Stimulated activated CD8-positive, alpha-beta memory T cell treated with anti-CD3 and anti-CD28 coated beads, Interleukin-15, amount 100 ng/mL, for 48 hours (primary cell): Measurements from ENCODE around the gene CACNG5.
"Not testable (repeated sequence)": the region's sequence is repeated elsewhere in the genome, so short reads cannot be mapped to it uniquely, and the experiment has no call there.

ENCODE experiments used
- DNase-seq, 2 donors: peaks; one replicate each; pipeline ENCODE4 v3.0.0-alpha.2; 2020; ENCODE audit warnings: low read depth in 2 of 2

Gene CACNG5

DNA sequence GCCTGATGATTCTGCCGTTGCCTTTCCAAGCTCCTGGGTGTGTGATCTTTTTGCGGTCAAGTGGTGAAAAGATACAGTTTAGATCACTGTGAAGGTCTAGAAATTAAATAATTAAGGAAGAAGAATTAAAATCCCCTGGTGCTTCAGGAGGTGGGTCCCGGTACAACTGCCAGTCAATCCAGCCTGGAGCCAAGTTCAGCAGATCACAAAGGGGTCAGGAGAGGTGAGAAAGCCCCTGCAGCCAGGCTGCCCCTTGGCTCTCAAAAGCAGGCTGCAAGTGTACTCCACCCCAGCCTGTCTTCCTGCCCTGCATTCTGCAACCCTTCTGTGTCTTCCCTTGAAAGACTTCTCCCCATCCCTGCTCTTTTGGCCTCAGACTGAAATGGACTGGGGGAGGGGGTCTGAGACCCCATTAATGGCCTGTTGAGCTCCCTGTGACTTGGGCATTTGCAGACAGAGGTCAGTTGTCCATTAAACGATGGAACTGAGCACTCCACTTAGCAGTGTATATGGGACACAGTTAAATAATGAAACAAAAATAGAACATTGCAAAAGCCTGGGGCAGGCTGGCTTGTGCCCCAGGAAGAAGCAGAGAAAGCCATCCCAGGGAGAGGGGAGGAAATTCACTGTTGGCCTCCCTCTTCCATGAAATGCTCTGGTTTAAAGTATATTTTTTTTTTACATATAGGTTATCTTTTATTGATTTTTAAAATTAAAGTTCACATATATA lies 15.1 kb downstream of the CACNG5 start:
- no peak for DNase-seq

DNA sequence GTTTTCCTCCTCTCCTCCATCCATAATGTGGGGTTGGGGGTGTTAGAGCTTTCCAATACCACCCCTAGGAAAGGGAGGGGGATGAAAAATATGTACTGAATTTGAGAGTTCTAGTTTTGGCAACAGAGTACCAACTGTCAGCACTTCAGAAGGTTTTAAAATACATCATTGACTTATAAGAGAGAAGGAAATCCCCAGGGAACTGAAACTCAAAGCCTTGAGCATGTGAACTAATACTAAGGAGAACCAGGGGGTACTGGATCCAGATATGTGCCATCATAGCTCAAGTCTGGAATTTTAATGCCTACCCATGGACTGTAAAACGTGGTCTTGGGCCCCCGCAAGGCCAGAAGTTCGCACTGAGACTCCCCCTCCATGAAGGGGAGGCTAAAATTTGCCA lies 15.8 kb downstream of the CACNG5 start:
- DNase-seq = no peak

DNA sequence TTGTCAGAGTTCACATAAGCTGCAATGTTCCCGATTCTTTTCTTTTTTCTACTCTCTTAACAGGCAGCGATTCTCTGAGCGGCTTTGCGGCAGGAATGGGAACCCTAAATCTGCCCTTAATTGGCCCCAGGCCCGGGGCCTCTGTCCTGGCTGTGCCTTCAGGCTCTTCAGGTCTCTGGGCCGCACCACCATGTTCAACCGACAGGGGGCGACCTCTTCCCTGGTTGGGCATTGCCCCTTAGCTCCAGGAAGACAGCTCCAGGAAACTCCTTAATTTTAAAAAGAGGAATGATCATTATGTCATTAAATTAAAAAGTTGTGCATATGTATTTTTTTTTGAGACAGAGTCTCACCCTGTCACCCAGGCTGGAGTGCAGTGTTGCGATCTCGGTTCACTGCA lies 20.3 kb downstream of the CACNG5 start:
- no peak for DNase-seq

DNA sequence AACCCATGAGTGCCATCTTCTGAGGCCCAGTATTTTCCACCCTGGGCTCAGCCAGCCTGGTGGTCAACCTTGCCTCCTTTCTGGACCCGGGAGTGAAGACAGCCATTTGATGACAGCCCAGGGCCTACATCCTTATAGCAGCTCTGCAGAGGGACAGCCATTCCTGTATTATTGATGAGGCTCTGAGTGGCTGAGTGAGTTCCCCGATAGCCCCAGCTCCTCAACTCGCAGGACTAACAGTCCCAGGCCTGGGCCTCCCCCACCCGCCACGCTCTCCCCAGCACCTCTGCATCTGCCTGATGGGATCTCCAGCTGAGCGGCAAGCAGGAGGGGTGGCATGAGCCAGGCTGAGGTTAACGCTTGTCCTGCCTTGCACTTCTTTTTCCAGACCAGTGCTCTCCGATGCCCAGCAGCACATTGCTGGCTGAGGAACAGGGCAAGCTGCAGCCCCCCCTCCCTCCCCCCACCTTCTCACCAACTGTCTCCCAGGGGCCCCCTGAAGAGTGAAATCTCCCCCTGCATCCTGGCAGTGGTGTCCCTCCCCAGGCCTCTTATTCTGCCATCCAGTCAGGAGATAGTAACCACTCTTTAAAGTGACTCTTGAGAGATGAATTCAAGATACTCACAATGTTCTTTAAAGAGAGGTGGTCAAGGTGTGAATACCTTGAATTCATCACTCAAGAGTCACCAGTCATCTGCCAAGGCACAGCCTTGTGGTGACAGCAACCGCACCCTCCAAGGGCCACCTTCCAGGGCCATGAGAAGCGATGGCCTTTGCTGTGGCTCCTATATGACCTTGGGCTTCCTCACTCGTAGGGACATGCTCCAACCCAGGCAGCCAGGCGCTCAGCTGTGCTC lies 23.5 kb downstream of the CACNG5 start:
- DNase-seq = no peak

DNA sequence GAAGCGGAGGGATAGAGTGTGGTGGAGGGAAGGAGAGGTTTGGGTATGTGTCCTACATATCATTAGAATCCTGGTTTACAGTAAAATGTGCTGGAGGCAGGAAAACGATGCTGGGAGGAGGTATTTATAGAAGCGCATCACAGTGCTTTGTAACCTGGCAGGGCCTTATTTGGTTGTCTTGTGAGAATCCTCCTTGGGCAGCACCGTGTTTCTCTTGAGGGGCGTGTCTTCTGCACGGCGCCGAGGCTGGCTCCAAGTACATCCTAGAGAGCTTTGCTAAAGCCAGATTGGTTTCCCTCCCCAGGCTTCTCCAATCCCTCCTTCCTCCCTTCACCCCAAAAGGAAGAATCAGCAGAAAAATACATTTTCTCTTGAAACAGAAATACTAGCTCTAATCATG lies 24.4 kb downstream of the CACNG5 start:
- DNase-seq = no peak

DNA sequence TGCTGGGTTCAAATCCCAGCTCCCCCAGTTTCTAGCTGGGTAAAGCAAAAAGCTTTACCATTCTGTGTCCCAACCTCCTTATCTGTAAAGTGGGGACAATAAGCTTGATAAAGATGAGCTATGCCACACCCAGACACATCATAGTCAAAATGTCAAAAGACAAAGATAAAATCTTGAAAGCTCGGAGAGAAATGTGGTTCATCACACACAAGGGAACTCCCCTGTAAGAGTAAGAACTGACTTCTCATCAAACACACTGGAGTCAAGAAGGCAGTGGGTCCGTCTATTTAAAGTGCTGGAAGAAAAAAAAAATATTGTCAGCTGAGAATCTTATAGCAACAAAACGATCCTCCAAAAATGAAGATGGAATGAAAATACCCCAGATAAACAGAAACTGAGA lies 25.3 kb downstream of the CACNG5 start:
- no peak for DNase-seq

DNA sequence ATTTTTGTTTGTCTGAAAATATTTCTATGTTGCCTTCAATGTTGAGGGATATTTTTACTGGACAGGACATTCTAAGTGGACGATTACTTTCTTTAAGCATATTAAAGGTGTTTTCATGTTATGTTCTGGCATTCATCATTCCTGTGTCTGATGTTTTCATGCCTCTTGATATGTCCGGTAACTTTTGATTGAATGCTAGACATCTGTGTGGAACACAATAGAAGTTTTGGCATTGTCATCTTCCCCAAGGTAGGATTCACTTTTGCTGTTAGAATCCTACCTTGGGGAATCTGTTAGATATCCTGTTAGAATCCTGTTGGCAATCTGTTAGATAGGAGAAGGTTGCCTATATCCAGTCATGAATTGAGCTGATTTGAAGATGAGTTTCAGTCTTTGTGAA lies 28.9 kb downstream of the CACNG5 start:
- no peak for DNase-seq

DNA sequence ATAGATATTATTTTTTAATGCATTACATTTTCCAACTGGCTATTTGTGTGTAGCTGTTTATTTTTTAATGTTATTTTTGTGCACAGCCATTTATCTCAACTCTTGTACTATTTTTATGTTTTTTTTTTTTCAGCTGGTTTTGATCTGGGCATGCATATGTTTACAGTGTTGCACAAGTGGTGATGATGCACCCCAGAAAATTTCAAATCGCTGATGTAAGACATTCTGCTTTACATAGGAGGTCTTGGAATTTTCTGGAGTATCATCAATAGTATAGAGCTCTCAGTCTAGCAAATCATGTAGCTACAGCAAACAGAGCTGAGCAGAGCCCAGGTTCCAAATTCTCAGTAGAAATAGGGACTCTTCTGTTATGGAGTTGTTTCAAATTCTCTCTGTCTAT lies 30.2 kb downstream of the CACNG5 start:
- DNase-seq = no peak

DNA sequence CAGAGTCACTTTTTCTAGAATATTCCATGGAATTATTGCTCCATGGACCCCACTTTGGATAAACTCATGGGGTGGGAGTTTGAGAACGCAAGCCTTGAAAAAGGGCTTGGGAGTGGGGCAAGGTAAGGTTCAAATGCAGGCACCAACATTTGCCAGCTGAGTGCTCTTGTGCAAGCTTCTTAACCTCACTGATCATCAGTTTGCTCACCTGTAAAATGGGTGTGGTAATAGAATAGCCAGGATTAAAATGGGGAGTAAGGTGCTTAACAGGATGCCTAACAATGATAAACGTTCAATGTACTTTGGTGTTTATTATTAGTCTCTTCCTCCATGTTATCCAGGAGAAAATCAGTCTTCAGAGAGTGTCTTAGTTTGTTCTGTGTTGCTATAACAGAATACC lies 39.0 kb downstream of the CACNG5 start:
- no peak for DNase-seq

DNA sequence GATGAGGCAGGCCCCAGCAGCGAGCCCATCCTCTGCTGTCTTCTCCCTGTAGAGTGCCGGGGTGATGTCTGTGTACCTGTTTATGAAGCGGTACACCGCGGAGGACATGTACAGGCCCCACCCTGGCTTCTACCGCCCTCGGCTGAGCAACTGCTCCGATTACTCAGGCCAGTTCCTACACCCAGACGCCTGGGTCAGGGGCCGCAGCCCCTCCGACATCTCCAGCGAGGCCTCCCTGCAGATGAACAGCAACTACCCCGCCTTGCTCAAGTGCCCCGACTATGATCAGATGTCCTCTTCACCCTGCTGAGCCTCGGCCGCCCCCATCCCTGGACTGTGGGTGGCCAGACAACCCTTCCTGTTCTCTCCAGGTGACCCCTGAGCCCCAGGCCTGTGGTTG lies 50.0 kb downstream of the CACNG5 start:
- no peak for DNase-seq

DNA sequence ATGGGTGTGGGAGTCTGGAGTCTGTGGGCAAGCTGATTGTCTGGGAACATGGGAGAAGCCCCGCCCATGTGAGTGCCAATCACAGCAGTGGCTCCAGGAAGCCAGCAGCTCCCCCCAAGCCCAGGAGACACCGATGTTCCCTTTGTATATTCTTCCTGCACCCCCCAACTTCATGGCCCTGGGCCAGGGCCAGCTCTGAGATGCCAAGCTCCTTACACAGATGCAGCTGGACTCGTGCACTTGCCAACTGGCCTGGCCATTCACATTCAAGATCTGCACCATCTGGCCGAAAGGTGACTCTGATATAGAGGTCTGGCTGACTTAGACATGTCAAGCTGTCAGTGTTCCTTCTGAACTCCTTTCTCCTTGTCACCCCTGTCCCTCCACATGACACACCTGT lies 50.5 kb downstream of the CACNG5 start:
- DNase-seq = no peak

DNA sequence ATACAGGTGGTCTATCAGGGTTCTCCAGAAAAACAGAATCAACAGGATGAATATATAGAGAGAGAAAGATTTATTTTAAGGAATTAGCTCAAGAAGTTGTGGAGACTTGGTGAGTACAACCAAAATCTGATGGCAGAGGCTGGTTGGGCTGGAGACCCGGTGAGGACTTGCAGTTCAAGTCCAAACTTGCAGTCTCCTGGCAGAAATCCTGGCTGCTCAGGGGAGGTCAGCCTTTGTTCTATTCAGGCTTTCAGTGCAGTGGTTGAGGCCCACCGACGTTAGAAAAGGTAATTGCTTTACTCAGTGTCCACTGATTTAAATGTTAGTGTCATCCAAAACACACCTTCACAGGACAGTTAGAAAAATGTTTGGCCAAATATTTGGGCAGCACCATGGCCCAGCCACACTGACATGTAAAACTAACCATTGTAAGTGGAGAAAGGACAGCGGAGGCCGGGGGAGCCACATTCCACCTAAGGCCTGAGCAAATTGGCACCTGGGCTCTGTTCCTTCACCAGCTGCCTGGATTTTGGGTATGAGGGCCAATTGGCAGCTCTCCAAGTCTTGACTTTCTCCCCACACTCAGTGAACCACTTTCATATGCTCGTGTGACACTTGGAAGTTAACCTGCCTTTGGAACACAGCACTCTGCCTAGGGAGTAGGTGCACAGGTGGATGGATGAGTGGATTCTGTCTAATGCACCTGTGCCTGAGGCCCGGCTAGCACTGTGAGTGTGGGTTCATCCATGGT lies 54.7 kb downstream of the CACNG5 start:
- DNase-seq = no peak

DNA sequence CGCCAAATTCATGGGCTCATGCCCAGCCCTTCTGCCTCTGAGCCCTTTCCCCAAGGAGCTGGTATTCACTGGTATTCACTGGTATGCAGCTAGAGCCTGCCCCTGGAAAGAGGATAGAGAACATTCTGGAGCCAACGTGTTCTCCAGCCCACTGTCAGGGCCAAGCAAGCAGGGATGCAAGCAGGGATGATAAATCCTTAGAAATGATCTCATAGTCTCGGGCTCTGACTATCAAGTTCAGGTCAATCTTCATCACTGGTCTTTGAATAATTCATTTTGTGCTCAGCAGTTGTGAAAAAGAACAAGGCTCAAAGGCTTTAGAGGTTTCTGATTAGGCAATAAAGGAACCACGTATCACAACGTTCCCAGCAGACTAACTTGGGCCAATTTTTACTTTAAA lies 57.3 kb downstream of the CACNG5 start:
- DNase-seq = no peak

DNA sequence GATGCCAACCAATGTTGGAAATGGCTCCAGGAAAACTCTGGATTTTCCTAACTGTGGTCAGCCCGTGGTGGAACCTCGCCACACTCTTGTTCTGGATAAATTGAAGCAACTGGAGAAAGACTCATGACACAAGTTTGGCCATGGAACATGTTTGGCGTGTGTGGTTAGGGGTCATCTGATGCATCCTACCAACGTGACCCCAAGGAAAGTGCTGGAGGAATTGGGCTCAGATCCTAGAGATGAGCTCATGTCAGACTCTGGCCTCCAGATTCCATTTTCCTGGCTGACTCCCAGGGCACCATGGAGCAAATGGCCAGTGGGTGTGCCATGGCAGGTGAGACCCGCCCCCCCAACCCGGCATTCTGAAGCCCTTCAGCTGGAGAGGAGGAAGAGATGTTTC lies 58.5 kb downstream of the CACNG5 start:
- DNase-seq = no peak

DNA sequence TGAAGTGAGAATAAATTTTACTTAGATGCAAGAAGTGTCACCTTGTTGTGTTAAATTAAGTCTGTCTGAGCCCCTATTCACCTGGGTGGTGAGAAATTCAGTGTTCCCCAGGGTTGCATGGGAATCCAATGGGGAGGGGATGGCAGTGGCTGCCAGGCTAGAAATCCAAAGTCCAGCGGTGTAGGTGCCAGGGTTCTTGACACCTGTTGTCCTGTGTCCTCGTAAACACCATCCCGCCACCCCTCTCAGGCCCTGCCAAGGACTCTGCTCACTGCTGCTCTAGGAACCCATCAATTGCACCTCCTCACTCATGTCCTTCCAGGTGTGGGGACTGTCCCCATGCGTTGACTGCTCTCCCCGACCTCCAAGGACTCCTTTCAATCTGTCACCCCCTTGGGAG lies 58.9 kb downstream of the CACNG5 start:
- DNase-seq = no peak

DNA sequence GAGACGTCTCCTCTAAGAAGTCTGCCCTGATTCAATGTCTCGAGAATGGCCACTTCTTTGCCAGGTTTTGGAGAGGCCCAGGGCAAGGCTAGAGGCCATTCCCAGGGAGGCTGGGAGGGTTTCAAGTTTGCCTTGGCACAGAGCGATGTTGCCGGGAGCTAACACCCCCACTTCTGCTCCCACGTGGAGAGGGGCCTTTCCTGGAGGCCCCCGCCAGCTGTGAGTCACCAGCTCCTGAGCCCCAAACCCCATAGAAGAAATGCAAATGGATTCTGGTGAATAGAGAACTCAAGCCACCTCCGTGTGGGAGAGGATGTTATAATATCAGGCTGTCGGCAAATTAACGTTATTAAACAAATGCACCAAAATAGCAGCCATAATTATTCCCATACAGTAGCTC lies 62.2 kb downstream of the CACNG5 start:
- no peak for DNase-seq

DNA sequence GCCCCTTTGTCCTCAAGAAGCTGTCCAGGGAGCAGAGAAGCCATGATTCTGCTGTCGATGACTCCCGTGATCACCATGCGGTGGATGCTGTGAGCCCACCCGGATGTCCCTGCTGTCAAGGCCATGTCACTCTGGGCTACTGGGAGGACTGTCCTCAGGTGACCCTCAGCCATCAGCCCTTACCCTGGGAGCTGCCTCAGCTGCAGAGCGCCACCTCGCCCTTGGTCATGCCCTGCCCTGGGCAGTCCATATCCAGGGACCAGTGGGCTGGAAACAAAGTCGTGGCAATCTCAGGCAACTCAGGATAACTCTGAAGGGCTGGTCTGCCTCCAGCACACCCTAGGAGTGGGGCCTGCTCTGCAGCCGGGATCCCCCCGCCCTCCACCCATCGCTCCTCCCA lies 63.6 kb downstream of the CACNG5 start:
- DNase-seq = no peak

DNA sequence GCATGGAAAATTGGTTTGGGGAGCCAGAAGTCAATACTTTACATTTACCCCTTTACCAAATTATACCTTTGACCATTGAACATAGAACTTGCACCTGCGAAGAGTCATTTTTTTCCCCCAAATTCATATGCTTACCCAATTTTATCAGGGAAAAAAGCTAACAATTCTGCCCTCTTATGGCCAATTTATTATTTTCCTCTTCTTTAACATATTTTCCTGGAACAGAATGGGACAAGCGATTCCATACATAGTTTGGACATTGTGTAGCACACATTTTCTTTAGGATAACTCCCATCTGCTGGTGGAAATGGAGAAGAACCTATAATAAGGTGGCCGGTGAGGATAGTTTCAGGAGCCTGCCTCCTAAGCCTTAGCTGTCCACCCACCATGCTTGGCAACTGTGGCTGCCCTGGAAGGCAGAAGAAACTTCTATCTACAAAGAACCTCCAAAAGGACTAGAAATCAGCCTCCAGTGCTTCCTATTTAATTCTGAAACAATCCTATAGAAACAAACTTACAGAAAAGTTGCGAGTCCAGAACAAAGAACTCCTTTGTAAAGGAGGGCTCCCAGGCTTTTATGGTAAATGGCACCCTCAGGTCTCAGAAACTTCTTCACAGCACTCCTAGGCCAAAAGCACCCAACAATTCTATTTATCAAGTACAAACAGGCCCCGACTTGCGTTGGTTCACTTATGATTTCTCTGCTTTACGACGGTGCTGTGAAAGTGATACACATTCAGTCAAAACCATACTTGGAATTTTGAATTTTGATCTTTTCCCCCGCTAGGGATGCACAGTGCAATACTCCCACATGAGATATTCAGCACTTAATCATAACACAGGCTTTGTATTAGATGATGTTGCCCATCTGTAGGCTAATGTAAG lies 65.5 kb downstream of the CACNG5 start:
- no peak for DNase-seq

DNA sequence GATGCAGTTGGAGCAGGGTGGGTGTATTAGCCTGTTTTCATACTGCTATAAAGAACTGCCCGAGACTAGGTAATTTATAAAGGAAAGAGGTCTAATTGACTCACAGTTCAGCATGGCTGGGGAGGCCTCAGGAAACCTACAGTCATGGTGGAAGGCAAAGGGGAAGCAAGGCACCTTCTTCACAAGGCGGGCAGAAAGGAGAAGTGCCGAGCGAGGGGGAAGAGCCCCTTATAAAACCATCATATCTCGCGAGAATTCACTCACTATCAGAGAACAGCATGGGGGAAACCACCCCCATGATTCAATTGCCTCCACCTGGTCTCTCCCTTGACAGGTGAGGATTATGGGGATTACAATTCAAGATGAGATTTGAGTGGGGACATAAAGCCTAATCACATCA lies 68.4 kb downstream of the CACNG5 start:
- DNase-seq = not testable (repeated sequence)

DNA sequence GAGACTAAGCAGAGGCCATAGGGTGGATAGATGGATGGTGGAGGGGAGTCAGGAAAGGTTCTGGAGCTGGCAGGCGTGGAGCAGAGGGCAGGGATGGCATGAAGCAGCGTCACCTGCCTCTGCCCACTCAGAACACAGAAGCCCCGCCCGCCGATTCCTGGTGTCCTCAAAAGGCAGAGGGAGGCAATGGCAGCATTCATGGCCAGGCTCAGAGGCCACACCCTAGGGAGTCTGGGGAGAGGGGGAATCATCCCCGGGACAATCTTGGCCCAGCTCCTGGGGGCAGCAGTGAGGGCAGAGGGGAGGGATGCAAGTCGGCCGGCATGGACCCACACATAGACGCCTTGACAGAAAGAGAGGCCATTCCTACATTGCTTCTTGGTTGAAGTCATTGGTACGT lies 68.9 kb downstream of the CACNG5 start:
- no peak for DNase-seq

DNA sequence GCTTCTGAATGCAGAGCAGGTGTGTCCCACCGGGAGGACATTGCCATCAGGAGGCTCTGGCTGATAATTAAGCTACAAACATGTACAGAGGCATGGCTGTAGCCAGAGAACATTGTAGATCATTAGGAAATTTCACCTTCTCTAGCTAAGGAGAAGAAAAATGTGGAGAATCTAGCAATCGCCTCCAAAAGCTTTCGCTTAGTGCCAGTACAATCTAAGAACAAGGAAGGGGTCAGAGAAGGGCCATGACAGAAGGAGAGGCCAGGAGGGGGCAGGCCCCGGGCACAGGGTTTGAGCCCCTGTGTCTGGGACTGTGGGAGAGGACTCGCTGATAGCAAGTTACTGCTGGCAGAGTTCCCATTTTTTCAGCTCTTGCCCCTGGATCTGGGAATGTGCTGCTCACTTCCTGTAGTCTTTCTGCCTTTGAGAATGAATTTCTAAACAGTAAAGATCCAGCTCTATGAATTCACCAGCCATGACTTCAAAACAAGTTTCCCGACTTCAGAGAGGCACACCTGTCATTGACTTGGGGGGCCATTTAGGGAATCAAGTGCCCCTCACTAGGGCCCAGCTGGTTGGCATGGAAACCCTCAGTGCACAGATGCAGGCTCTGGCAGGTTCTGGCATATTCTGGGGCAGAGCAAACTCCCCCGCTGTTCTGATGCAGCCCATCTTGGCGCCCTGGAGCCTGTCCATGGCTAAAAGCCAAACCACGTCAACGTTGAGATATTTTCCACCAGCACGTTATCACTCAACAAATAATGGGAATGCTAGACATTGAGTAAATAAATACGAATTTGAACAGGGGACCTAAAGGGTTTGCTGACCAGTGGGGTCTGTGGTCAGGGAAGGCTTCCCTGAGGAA lies 70.1 kb downstream of the CACNG5 start:
- DNase-seq = no peak
